Loucy (cell line): ENCODE data around the gene P3H1.

ENCODE experiments used
- H2AFZ ChIP-seq: fragments of 200-600 bp; sonication (generic); 2 replicates; pipeline ENCODE4 v1.6.0; 2016; ENCODE audit warnings: antibody characterized with exemption, mild to moderate bottlenecking, low read length, moderate library complexity
- H3F3A ChIP-seq: fragments of 200-600 bp; 2 replicates; pipeline ENCODE4 v1.6.0; 2016; ENCODE audit warnings: antibody characterized with exemption, low read depth, mild to moderate bottlenecking
- H3K27me3 ChIP-seq: fragments of 200-600 bp; sonication (generic); 2 replicates; pipeline ENCODE4 v1.6.1; 2014; ENCODE audit warnings: low read length, mild to moderate bottlenecking; ENCODE audit not compliant: insufficient read depth, poor library complexity, severe bottlenecking
- H3K36me3 ChIP-seq: fragments of 200-600 bp; sonication (generic); 2 replicates; pipeline ENCODE4 v1.6.1; 2016; ENCODE audit warnings: low read length; ENCODE audit not compliant: insufficient read depth
- H3K4me1 ChIP-seq: fragments of 200-600 bp; sonication (generic); 2 replicates; pipeline ENCODE4 v1.5.1; 2014; ENCODE audit warnings: low read length, mild to moderate bottlenecking; ENCODE audit not compliant: insufficient read depth, poor library complexity, severe bottlenecking
- H3K4me2 ChIP-seq: fragments of 200-600 bp; sonication (generic); 2 replicates; pipeline ENCODE4 v1.6.0; 2014; ENCODE audit warnings: antibody characterized with exemption, low read length, low read depth, mild to moderate bottlenecking; ENCODE audit not compliant: poor library complexity, severe bottlenecking
- H3K4me3 ChIP-seq: fragments of 200-600 bp; sonication (generic); 2 replicates; pipeline ENCODE4 v1.5.1; 2014; ENCODE audit warnings: low read length, mild to moderate bottlenecking, mixed read lengths; ENCODE audit not compliant: poor library complexity, severe bottlenecking
- H3K79me2 ChIP-seq: fragments of 200-600 bp; sonication (generic); 2 replicates; pipeline ENCODE4 v1.6.1; 2014; ENCODE audit warnings: low read length; ENCODE audit not compliant: insufficient read depth
- H3K9ac ChIP-seq: fragments of 200-600 bp; sonication (generic); 2 replicates; pipeline ENCODE4 v1.6.0; 2014; ENCODE audit warnings: mild to moderate bottlenecking, low read depth, low read length, moderate library complexity; ENCODE audit not compliant: poor library complexity, severe bottlenecking
- H3K9me2 ChIP-seq: fragments of 200-600 bp; sonication (generic); replicated peaks from 2 replicates; pipeline ENCODE4 v1.6.1; 2016; ENCODE audit warnings: low read depth, low read length, mixed read lengths
- H3K9me3 ChIP-seq: fragments of 200-600 bp; sonication (generic); 2 replicates; pipeline ENCODE4 v1.6.1; 2014; ENCODE audit warnings: mild to moderate bottlenecking, antibody characterized with exemption, low read length, low read depth; ENCODE audit not compliant: insufficient read depth
- H4K20me1 ChIP-seq: fragments of 200-600 bp; sonication (generic); 2 replicates; pipeline ENCODE4 v1.6.0; 2014; ENCODE audit warnings: antibody characterized with exemption, low read length, mild to moderate bottlenecking; ENCODE audit not compliant: insufficient read depth, poor library complexity, severe bottlenecking
- CTCF ChIP-seq: fragments of 200-600 bp; sonication (generic); conservative IDR thresholded peaks from 2 replicates; pipeline ENCODE4 v1.5.1; 2014; ENCODE audit warnings: mild to moderate bottlenecking, antibody characterized with exemption, low read length
- EZH2phosphoT487 ChIP-seq: fragments of 200-600 bp; IDR thresholded peaks from 2 replicates; pipeline ENCODE4 v1.6.1; 2018; ENCODE audit warnings: antibody characterized with exemption, mild to moderate bottlenecking, moderate library complexity, borderline replicate concordance

P3H1 gene

DNA sequence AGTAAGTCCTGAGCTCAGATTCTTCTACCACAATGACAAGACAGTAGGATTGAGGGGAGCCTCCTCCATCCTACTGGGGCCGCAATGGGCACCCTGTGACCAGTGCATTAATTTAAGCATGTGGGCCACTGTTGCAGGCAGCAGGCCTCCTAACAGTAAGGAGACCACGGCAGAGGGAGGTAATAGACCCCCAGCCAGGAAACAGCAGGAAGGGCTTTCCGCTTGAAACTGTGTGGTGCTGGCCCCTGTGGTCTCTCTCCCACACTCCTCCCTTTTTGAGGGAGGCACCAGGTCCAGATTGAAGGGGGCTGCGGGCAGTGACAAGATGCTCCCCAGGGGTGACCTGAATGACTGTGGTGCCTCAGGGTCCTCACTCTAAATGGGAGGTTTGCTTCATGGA lies 25.1 kb downstream of the P3H1 start:
- no peak overlapping the region for H3K4me3 ChIP-seq
- H3K27me3 ChIP-seq: no peaks in the 10 kb centered on the region
- H3K36me3 ChIP-seq: peaks cover 9% of the 10 kb centered on the region; the same call in 1 of the 2 replicates
- H3K9me3 ChIP-seq: no peaks in the 10 kb centered on the region
- no peaks in the 10 kb centered on the region for H3F3A ChIP-seq
- H4K20me1 ChIP-seq: no peaks in the 10 kb centered on the region
- H3K4me1 ChIP-seq: peaks cover 9% of the 10 kb centered on the region
- no peak overlapping the region for H3K9ac ChIP-seq
- H3K9me2 ChIP-seq: no peaks in the 10 kb centered on the region
- H2AFZ ChIP-seq: no peak overlapping the region
- no peaks in the 10 kb centered on the region for H3K79me2 ChIP-seq
- H3K4me2 ChIP-seq: no peak overlapping the region
- TF ChIP-seq EZH2phosphoT487 (no peak), CTCF (no peak)

DNA sequence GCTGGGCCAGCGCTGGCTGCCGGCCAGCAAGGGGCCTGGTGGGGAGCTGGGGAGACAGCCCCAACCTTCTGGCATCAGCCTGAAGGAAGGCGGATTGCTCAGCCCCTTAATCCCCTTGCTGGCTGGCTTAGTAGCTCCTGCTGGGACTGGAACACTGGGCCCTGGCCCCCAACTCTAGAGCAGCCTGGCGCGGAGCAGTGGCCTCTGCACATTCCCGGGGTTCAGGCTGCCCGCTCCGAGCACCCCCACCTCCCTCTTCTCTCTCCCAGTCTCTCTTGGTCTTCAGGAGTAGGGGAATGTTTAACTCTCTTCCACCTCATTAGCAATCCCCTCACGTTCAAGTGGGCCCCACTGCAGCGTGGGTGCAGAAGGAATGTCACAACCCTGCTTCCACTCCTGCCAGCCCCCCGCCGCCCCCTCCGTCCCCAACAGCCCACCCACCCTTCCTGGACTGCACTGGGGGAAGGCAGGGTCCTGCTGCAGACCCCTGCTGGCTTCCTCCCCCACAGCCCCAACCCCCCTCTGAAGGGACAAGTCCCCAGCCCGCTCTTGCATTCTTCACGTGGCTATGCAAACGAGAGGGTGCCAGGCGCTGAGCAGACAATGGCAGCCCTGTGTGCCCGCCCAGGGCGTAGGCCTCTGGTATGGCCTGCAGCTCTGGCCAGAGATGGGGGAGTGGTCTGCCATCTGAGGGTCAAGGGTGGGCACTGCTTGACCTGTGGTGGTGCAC lies 25.8 kb downstream of the P3H1 start:
- Histone ChIP-seq H3K4me3 (no peak overlapping the region), H3K27me3 (no peaks in the 10 kb centered on the region), H3K4me2 (no peak overlapping the region), H3K4me1 (peaks cover 11% of the 10 kb centered on the region), H3K36me3 (peaks cover 2% of the 10 kb centered on the region; the same call in 1 of the 2 replicates), H3K9me2 (no peaks in the 10 kb centered on the region), H3K9ac (no peak overlapping the region), H3K9me3 (no peaks in the 10 kb centered on the region), H4K20me1 (no peaks in the 10 kb centered on the region), H2AFZ (no peak overlapping the region), H3F3A (no peaks in the 10 kb centered on the region), H3K79me2 (no peaks in the 10 kb centered on the region)
- TF ChIP-seq CTCF: no peak
- TF ChIP-seq EZH2phosphoT487: no peak

DNA sequence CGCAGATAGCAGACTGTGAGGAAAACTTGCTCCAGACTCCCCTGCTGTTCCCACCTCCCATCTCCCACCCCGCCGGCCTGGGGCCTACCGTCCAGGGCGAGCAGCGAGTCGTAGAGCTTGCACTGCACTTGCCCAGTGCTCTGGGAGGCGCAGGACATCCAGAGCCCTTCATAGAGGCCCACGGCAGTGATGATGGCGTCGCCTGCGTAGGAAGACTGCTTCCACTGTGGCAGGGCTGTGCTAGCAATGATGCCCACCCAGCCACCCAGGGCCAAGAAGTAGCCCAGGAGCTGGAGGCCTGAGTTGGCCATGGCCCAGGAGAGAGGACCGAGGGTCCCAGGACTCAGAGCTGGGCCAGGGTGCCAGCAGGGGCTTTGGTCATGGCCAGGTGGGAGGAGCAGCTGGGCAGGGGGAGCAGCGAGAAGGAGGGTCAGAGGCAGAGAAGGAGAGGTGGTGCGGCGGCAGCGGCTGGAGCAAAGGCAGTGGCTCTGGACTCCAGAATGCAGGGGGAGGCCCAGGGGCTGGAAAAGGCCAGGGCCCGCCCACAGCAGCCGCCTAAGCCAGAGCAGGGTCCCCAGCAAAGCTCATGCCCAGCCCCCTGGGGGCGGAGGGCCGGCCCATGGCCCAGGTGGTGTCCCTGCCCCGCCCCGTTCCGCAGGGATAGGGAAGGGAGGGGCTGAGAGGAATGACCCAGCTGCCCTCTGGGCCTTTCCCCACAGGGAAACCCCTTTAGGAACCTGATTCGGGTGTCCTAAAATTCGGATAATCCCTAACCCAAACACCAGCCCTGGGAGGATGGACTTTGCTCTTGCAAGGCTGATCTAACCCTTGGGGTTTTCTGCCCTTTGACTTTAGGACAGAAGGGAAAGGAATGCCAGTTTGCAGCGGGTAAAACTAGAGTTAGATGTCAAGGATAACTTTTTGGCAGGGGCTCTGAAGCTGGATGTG lies 26.8 kb downstream of the P3H1 start, which contains the start of gene CLDN19:
CLDN19 (minus strand) TSS at position 484 of the 948 bp plus-strand sequence; CDS start at position 311, 173 bp downstream.
- Histone ChIP-seq H3K9ac (no peak within 1 kb of the TSS), H3K4me1 (peaks cover 11% of the 10 kb centered on the region), H3K4me3 (no peak within 1 kb of the TSS)

More for the DNA sequence above, 26.8 kb downstream of the P3H1 start, which contains the start of gene CLDN19:
- H3K4me2 ChIP-seq: no peak within 1 kb of the TSS
- no peaks in the 10 kb centered on the region for H3K9me2 ChIP-seq
- no peaks in the 10 kb centered on the region for H3K36me3 ChIP-seq
- H3K79me2 ChIP-seq: no peaks in the 10 kb centered on the region
- no peaks in the 10 kb centered on the region for H3F3A ChIP-seq
- H3K9me3 ChIP-seq: no peaks in the 10 kb centered on the region
- TF ChIP-seq EZH2phosphoT487 (no peak), CTCF (no peak)
- no peak within 1 kb of the TSS for H2AFZ ChIP-seq
- H4K20me1 ChIP-seq: no peaks in the 10 kb centered on the region
- H3K27me3 ChIP-seq: no peaks in the 10 kb centered on the region
